Frontal cortex (tissue), 4 donors: Measurements from ENCODE around the gene ACSL5. TPM values are rescaled to one million over a fixed set of nuclear protein-coding genes. Genes with fewer than 3 reads are reported as not detected.

Source experiments
- DNase-seq, 2 donors: peaks; one replicate each; pipeline ENCODE4 v3.0.0; 2012; ENCODE audit warnings: low spot score in 2 of 2
- FAIRE-seq: peaks from 2 replicates; lab custom pipeline; 2012; peaks lifted over from hg19 to GRCh38; lab: Jason Lieb, UNC
- total RNA-seq: library from RNA; depleted of rRNA; stranded (reverse); fragments of >200 nt; gene quantifications from one replicate; pipeline ENCODE4 v1.2.3, GENCODE V29; 2014
- donor health status: control.
- donor health status: control.
- donor health status: control.

The ACSL5 gene
- total RNA-seq, 1 donor from 2014 or later = 2.4 TPM

DNA sequence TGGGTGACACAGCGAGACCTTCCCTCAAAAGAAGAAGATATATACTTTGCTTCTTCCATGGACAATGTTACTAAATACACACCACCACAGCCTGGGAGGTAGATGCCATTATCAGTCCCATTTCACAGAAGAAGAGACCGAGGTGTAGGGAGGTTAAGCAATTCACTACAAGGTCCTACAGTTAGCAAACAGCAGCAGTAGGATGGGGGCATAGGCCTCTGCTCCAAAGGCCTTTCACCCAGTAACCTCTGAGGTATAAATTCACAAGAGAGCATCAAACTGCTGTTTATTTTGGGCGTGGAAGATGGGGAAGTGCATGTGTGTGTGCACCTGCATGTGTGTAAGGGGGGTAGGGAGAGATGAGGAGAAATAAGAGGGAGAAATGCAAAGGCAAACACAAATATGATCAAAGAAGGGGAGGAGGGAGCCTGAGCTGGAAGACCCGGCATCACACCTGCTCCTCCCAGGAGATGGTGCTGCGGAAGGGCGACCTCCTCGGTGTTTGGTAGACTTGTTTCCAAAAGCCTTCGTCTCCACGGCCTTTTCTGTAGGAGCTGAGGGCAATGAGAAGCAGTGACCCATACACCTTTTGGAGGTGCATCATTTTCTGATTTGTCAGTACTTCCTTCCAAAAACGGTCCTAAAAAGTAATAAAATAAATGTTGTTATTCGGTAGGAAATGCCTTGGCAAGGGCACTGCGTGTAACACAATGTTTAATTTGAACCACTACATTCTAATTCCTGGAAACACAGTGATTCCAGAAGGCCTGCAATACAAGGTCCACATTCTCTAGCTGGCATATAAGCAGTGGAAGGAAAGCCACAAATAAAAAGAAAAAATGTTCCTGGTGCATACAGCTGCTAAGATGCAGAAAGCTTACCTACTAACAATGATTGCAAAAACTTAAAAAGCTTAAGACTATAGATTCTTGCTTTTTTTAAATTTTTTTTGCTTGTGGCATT, 25.9 kb upstream of the ACSL5 start:
- FAIRE-seq = no peak

DNA sequence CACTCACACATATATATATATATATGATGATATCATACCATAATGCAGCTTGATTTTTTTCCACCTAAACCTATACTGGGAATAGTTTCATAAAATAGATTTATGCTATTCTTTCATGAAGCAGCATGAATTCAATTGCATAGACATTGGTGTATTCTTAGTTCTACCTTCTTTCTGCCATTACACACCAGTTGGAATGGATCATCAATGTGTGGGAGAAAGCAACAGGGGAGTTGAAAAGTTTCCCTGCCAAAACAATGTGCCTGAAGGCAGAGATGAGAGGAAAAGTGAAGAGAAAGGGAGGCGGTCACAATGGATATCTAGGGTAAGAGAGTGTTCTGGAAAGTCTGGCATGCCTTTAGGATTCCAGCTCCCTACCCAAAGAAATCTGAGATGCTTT, 25.2 kb upstream of the ACSL5 start:
- FAIRE-seq = no peak

More for the DNA sequence above, 25.9 kb upstream of the ACSL5 start:
- DNase-seq = no peak

DNA sequence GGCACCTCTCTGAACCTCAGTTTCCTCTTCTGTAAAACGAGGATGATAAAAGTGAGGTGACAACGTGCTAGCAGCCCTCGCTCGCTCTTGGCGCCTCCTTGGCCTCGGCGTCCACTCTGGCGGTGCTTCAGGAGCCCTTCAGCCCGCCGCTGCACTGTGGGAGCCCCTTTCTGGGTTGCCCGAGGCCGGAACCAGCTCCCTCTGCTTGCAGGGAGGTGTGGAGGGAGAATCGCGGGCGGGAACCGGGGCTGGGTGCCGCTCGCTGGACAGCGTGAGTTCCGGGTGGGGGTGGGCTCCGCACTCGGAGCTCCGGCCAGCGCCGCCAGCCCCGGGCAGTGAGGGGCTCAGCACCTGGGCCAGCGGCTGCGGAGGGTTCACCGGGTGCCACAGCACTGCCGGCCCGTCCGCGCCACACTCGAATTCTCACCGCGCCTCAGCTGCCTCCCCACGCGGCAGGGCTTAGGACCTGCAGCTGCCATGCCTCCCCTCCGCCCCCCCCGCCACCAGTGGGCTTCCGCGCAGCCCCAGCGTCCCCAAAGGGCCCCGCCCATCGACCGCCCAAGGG, 24.3 kb upstream of the ACSL5 start:
- DNase-seq (no peak), FAIRE-seq (no peak)

More for the DNA sequence above, 25.2 kb upstream of the ACSL5 start:
- DNase-seq = peak in 1 of 2 donors; percentile 29

DNA sequence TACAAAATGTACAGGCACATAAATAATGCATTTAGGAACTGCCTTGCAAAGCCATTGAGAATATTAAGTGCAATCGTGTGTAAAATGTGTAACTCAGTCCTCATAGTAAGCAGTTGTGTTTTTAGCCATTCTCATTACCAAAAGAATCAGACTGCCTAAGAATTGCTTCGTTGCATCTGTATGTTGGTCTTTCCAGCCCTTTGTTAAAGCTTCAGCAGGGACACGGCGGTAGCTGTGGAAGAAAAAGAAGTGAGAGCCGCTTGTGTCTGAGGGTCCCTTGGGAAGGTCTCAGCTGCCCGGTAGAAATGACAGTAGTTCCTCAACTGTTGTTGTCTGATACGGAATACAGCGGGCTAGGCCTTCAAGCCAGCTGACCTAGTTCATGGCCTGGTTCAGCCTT, 22.8 kb upstream of the ACSL5 start:
- no peak for DNase-seq
- no peak for FAIRE-seq

- FAIRE-seq (no peak), DNase-seq (no peak)
Observed at GRCh38 chr10:112352044-112352443, 21.9 kb upstream of the ACSL5 start.

DNA sequence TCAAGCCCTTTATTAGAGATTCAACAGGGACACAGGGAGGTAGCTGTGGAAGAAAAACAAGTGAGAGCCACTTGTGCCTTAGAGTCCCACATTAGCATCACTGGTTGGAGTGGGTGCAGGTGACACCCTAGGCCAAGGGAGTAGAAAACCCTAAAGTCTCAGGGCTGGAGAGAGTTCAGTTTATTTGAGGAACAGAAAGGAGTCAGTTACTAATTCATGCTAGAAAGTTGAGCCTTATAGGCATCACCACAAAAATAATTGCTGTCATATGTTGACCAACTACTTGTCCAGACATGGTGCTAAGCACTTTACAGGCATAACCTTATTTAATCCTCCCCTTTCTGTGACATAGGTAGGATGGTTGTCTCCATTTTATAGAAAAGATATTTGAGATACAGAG, 20.9 kb upstream of the ACSL5 start:
- FAIRE-seq (no peak), DNase-seq (no peak)

- FAIRE-seq = no peak
- no peak for DNase-seq
Observed at GRCh38 chr10:112356686-112357085, 17.2 kb upstream of the ACSL5 start.

DNA sequence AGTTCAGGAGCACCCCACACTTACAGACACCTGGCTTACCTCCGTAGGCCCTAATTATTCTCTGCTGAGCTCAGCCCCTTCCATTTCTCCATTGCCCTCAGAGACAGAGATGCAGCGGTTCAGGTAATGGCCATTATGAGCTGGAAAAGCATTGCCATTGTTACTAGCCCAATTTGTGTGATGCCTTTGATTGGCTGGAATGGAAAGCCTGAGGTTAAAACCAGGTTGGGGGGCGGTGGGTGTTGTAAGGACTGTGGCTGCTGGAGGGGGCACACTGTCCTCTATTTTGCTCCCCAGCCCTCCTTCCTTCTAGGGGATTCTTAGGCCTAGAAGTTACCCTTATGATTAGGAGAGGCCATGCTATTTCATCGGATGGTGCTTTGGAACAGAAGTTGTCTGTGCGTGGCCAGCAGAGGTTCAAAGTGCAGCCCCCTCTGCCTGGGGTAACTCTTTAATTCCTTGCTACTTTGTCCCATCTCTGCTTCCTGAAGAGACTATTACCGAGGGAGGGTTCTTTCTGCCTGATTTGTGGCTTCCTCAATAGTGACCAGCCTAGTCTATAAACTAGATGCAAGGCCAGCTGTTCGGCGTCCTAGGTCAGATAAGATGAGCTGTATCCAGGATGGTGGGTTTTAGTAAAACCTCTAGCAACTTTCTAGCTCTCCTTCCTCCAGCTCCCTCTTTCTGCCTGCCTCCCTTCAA, 14.2 kb upstream of the ACSL5 start:
- DNase-seq = no peak
- FAIRE-seq = no peak

DNA sequence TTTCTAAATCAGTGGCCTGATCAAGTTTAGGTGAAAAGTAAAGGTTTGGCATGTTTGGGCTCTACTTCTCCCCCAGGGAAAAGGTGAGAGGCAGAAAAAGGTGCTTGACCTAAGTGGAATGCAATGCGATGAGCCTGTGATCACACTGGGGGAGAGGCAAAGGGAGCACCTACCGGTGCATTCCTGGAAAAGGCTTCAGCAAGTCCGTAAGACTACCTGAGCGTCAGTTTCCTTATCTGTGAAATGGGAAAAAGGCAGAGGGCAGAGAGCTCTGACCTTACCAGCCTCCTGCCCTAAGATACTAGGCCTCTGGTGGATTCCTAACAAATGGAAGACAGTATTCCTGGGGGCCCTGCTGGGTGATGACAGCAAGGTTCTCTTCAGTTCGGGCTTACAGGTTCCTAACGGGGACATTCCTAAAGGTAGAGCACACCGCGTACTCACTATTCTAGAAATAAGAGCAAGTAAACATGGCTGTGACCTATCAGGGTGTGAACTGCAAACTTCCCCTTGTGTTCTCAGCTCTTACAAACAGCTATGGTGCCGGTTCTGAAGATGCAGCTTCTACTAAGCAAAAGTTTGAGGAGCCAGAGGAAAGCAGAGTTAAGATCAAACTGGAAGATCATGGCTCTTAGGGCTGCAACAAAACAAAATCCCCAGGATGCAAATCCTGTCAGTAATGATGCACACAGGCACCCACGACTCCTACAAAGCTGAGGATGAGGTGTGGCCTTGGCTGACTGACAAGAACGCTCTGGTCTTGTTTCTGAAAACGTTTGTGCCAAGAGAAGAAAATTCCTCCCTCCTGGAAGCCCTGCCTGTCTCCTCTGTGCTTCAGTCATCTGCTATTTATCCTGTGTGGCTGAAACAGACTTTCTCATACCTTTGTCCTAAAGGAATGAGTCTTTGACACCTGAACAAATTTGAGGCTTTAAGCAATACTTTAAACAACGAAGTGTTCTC, 13.3 kb upstream of the ACSL5 start:
- no peak for DNase-seq
- no peak for FAIRE-seq

DNA sequence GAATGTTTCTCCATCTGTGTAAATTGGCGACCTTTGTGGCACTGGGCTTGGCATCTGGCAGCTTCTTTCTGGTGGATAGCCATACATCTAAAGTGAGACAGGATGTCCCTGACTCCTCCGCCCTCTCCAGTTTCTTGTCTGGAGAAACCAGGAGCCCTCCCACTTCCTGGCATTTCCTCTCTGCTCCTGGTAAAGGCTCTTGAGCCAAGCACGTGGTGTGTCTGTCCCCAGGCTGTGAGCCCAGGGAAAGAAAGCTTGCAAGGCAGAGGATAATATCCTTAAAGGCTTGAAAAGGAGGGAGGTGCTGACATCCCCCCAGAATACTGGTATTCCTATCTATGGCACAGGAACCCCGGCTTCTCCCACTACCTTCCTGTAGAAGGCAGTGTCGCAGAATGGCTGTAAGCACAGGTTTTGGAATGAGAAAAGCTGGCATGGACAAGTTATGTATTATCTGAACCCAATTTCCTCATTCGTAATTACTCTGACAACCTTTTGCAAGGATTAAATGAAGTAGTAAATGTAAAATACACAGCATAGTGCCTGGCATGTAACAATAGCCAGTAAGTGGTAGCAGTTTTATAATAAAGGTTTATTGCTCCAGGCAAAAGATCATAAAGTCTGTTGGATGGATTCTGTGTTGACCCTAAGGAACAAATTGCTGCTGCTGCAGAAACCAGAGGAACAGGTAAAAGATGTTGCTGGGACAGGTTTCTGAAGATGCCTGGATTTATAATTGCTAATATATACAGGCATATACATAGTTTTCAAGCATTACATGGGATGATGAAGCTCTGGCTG, 11.8 kb upstream of the ACSL5 start:
- DNase-seq (no peak), FAIRE-seq (no peak)

DNA sequence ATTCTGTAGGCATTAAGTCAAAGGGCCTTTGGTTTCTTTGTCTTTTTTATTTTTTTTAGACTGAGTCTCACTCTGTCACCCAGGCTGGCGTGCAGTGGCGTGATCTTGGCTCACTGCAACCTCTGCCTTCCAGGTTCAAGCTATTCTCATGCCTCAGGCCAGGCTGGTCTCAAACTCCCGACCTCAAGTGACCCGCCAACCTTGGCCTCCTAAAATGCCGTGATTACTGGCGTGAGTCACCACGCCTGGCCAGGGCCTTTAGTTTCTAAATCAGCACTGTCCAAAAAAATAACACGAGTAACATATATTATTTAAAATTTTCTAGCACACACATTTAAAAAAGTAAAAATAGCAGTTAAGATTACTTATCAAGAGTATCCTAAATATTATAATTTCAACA, 11.1 kb upstream of the ACSL5 start:
- DNase-seq (no peak), FAIRE-seq (peak; percentile 34)

GRCh38 chr10:112363696-112364688, 9.9 kb upstream of the ACSL5 start:
- no peak for DNase-seq
- no peak for FAIRE-seq

GRCh38 chr10:112365014-112365432, 8.9 kb upstream of the ACSL5 start:
- no peak for DNase-seq
- FAIRE-seq = no peak

DNA sequence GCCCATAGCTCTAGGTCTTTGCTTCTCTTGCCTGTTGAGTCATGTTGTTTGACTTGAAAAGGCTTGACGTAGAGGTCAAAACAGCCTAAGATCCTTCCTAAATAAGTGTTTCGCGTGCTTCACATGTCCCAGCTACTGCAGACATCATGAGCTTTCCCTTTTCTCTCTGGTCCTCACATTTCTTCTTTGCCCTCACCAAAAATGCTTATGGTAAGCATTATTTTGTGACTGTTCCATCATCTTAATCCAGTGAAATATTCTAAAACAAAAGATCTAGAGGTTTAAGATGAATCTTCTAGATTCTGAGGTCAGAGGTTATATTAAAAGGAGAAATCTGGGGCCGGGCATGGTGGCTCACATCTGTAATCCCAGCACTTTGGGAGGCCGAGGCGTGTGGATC, 8.5 kb upstream of the ACSL5 start:
- DNase-seq (no peak), FAIRE-seq (no peak)

GRCh38 chr10:112366992-112367391, 6.9 kb upstream of the ACSL5 start:
- DNase-seq (no peak), FAIRE-seq (no peak)

- no peak for DNase-seq
- FAIRE-seq = no peak
Observed at GRCh38 chr10:112367516-112367915, 6.4 kb upstream of the ACSL5 start.

DNA sequence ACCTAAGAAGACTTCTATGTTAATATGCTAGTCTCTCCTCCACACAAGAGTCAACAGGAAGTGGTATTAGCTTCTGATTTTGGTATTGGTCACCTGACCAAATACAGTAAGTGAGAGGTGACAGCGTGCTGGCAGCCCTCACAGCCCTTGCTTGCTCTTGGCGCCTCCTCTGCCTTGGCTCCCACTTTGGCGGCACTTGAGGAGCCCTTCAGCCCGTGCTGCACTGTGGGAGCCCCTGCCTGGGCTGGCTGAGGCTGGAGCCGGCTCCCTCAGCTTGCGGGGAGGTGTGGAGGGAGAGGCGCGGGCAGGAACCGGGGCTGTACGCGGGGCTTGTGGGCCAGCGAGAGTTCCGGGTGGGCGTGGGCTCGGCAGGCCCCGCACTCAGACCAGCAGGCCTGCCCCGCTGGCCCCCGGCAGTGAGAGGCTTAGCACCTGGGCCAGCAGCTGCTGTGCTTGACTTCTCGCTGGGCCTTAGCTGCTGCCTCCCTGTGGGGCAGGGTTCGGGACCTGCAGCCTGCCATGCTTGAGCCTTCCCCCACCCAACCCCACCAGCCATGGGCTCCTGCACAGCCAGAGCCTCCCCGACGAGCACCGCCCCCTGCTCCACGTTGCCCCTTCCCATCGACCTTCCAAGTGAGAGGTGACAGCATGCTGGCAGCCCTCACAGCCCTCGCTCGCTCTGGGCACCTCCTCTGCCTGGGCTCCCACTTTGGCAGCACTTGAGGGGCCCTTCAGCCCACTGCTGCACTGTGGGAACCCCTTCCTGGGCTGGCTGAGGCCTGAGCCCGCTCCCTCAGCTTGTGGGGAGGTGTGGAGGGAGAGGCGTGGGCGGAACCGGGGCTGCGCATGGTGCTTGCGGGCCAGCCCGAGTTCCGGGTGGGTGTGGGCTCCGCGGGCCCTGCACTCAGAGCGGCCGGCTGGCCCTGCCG, 4.2 kb upstream of the ACSL5 start:
- DNase-seq (no peak), FAIRE-seq (no peak)
